GM13976 (cell line): ENCODE measurements around the gene CFAP46.

Experiments
- DNase-seq: peaks from one replicate; pipeline ENCODE4 v3.0.0; 2012; ENCODE audit warnings: low spot score
- CTCF ChIP-seq: IDR thresholded peaks from 2 replicates; pipeline ENCODE4 v1.5.1; 2012; ENCODE audit warnings: borderline replicate concordance, mild to moderate bottlenecking; ENCODE audit not compliant: insufficient read depth; ENCODE audit errors: extremely low read depth, missing control alignments, control extremely low read depth
- in situ Hi-C: fragments of 300-500 bp; cut with MboI; formaldehyde crosslinking; loops from one replicate; pipeline ENCODE4 v1.12.0; 2022; ENCODE audit warnings: low sequenced_read_pairs, mixed read lengths, inconsistent platforms; ENCODE audit not compliant: unreplicated experiment

Gene CFAP46

GRCh38 chr10:132915411-132915810 is 27.0 kb downstream of the CFAP46 start:
- in situ Hi-C loops, result no loop called here
- no peak for TF ChIP-seq CTCF
- no peak for DNase-seq

GRCh38 chr10:132914732-132915131 is 27.6 kb downstream of the CFAP46 start:
- in situ Hi-C loops, result no loop called here
- DNase-seq, result no peak
- TF ChIP-seq CTCF, result no peak

GRCh38 chr10:132913559-132914115 is 28.7 kb downstream of the CFAP46 start:
- in situ Hi-C loops, result no loop called here
- no peak for DNase-seq
- TF ChIP-seq CTCF, result no peak

GRCh38 chr10:132912713-132913558 is 29.4 kb downstream of the CFAP46 start:
- no peak for TF ChIP-seq CTCF
- no peak for DNase-seq
- in situ Hi-C loops, result no loop called here

GRCh38 chr10:132912225-132912712 is 30.1 kb downstream of the CFAP46 start:
- TF ChIP-seq CTCF, result no peak
- DNase-seq, result no peak
- in situ Hi-C loops, result no loop called here

- DNase-seq, result no peak
- TF ChIP-seq CTCF, result no peak
- in situ Hi-C loops, result no loop called here
These were observed 30.6 kb downstream of the CFAP46 start for GRCh38 chr10:132911786-132912097.
